ENCODE measurements around the gene RHEBL1. TPM values are rescaled to one million over a fixed set of nuclear protein-coding genes. Genes with fewer than 3 reads are reported as not detected.

The RHEBL1 gene
- total and polyA plus RNA-seq, 2 of the 8 experiments (the other 6 are each of a cell fraction or from before 2014, with no cell fraction given): 7.5 to 9.4 TPM

GRCh38 chr12:49060237-49061156 is 9.3 kb downstream of the RHEBL1 start, which contains the start of gene KMT2D (continued):
- TF ChIP-seq SAP30 (IDR thresholded peaks at IDR 0.05; ENCODE audit: insufficient read depth, insufficient replicate concordance, low read length): peak; percentile 25
- no peak for TF ChIP-seq CBX5 (IDR thresholded peaks at IDR 0.05; ENCODE audit: low read depth, low read length)

Measured in H1 (cell line).